Activated CD4-positive, alpha-beta T cell treated with anti-CD3 and anti-CD28 coated beads, Interleukin-2, amount 50 U/mL, for 4 hours (primary cell): ENCODE data around the gene DERL2.

Experiments used
- DNase-seq, 2 experiments: peaks; one replicate each; pipeline ENCODE4 v3.0.0-alpha.2; 2020

The DERL2 gene

DNA sequence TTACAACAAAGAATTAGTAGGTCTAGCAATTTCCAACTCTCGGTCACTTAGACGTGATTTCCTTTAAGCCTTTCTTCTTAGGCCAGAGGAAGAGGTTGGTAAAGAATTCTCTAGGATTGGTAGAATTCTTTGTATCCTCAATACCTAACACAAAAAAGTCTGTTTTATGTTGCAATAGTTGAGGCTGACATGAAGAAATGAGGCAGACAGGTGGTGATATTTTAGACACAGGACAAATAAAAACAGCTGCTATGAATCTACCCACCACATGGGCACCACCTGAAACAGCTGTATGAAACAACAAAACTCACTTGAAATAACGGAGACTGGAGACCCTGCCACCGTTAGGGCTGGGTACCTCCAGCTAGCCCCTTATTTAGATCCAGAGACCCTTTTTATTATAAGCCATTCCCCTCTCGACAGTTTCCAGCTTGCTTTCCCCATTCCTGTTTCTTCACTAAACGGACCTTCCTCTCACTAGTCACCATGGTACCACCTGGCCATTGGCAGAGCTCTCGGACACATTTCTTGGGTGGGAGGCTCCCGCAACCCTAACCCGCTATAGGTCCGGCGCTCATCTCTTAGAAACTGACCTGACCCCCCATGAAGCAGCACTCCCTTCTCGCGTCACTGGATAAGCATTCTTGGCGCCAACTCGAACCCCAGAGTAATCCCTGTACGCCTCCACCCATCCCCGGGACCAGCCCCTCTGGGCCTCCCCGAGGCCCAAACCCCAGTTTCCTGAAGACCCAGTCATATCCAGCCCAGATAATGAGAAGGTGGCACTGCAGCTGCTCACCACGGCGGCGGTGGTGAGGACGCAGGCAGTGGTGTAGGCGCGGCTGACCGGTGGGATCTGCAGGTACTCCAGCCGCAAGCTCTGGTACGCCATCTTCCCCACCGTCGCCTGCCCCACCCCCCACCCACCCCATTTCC lies at the start of gene DERL2:
DERL2 (minus strand) TSS at position 909 of the 936 bp plus-strand sequence; CDS start at position 892, 17 bp downstream.
- DNase-seq: no peak

DNA sequence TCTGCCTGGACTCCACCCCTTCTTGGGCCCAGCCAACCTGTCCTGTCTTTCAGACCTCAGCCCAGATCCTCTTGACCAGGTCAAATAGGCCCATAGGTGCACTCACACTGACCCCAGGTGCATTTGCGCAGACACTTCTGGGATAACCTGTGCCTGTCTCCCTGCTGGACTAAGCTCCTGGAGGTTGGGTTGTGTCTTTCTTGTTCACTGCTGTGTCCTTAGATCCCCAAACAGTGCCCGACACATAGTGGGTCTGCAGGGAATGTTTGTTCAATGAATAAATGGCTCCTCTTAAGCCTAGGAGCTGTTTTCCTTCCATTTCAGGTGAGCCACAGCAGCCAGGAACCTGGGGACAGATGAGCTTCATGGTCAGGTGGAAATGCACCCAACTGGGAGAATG lies 49.5 kb upstream of the DERL2 start:
- DNase-seq: no peak

- DNase-seq: no peak
Observed at GRCh38 chr17:5533486-5534315, 47.7 kb upstream of the DERL2 start.

DNA sequence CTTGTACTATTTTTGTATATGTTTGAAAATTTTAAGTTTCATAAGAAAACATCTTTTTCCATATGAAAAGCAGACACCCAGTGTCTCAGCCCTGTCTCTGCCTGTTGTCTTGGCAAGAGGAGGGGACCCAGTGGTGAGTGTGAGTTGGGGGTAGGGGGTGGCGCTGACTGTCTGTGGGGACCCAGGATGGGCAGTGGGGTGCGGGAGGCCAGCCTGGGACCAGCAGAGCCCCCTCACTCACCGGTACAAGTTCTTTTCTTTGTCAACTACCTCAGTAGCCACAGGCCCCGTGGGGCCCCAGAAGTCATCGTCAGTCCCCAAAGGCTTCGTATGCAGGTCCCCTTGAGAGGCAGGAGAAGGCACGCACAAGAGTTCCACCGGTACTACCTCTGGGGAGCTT lies 46.6 kb upstream of the DERL2 start:
- no peak for DNase-seq

- DNase-seq: no peak
Observed at GRCh38 chr17:5531085-5531418, 45.1 kb upstream of the DERL2 start.

GRCh38 chr17:5530265-5531084 lies 44.5 kb upstream of the DERL2 start:
- DNase-seq: no peak

GRCh38 chr17:5527601-5528250 lies 41.7 kb upstream of the DERL2 start:
- DNase-seq: no peak

- DNase-seq: peak; percentile 35 to 45
Observed at GRCh38 chr17:5526821-5527598, 41.0 kb upstream of the DERL2 start.

DNA sequence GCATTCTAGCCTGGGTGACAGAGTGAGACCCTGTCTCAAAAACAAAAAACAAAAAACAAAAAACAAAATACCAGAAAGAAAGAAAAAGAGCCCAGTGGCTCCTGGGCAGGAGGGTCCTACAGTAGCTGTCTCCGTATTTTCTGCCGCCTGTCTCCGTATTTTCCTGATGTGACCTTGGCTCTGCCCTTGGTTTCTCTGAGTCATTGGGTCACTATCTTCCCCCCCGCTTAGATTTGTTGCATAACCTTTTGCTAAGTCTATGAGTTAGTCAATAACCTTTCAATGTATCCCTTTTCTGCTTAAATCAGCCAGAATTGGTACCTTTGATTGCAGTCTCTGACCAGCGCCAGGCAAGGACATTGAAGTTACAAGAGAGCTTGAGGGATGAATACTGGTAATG lies 37.3 kb upstream of the DERL2 start:
- no peak for DNase-seq

GRCh38 chr17:5522476-5522875 lies 36.5 kb upstream of the DERL2 start:
- DNase-seq: no peak

- no peak for DNase-seq
Observed at GRCh38 chr17:5516060-5516792, 30.2 kb upstream of the DERL2 start.

- no peak for DNase-seq
Observed at GRCh38 chr17:5514976-5515375, 29.0 kb upstream of the DERL2 start.

GRCh38 chr17:5513628-5514027 lies 27.6 kb upstream of the DERL2 start:
- no peak for DNase-seq

- DNase-seq: no peak
Observed at GRCh38 chr17:5511401-5512225, 25.6 kb upstream of the DERL2 start.

- DNase-seq: no peak
Observed at GRCh38 chr17:5510771-5511170, 24.8 kb upstream of the DERL2 start.

GRCh38 chr17:5509482-5509881 lies 23.5 kb upstream of the DERL2 start:
- DNase-seq: no peak

- no peak for DNase-seq
Observed at GRCh38 chr17:5508810-5509209, 22.8 kb upstream of the DERL2 start.

- DNase-seq: no peak
Observed at GRCh38 chr17:5506307-5506706, 20.3 kb upstream of the DERL2 start.

- DNase-seq: no peak
Observed at GRCh38 chr17:5502552-5502951, 16.6 kb upstream of the DERL2 start.

DNA sequence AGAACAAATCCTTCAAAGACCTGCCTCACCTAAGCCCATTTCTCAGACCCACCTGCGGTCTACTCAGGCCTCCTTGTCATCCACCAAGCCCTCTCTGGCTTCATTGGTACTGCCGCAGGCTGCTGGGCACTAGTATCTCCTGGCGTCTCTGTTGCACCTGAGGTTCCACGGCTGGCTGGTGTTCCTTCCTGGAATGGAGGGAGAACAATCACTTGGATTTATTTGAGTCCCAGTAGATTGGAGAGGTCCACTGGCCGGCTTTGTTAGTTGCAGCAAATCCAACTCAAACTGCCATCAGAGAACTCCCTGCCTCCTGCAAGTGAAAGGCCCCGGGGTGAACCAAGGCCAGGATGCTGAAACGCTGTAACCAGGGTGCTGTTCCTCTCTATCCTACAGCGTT lies 15.7 kb upstream of the DERL2 start:
- no peak for DNase-seq
